ENCODE results near the gene ARHGAP26.

The ARHGAP26 gene

DNA sequence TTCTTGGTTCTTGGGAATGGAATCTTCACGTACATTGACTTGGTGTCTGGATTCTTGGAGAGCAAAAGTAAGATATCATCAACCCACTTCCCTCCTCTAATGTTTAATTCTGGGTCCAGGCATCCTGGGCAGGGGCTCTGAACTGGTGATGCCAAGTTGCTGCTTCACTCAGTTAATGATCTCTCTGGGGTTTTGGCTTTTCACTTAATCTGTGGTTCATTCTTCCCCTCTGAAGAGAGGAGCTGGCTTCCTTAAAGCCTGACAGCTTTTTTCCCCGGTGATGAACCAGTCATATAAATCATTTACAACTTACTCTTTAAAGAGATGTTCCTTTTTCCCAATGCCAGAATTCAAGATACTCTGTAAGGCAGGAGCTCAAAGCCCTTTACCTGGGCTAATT, 65.9 kb downstream of the ARHGAP26 start:
- Histone ChIP-seq H3K79me2 (ENCODE audit: insufficient read depth, low read length) (no peaks in the 10 kb centered on the region), H3K4me2 (ENCODE audit: low read length) (no peak overlapping the region), H4K20me1 (ENCODE audit: insufficient read depth, low read length) (no peaks in the 10 kb centered on the region), H3K4me3 (ENCODE audit: low read depth, low read length, poor library complexity, severe bottlenecking) (no peak overlapping the region), H2AFZ (ENCODE audit: low read length) (no peak overlapping the region), H3K9ac (ENCODE audit: low read length) (no peak overlapping the region), H3K9me2 (ENCODE audit: low read depth, low read length) (no peaks in the 10 kb centered on the region), H3K27ac (ENCODE audit: low read depth, low read length, poor library complexity, severe bottlenecking) (no peak overlapping the region), H3K9me3 (ENCODE audit: low read length) (no peaks in the 10 kb centered on the region), H3K36me3 (ENCODE audit: insufficient read depth, low read length) (no peaks in the 10 kb centered on the region), H3K27me3 (ENCODE audit: insufficient read depth, low read length) (0 out of 2 replicates have a peak, but pooled peaks cover 4% of the 10 kb centered on the region), H3K4me1 (ENCODE audit: insufficient read depth, low read length, severe bottlenecking) (no peaks in the 10 kb centered on the region), H3F3A (ENCODE audit: insufficient read depth, low read length) (no peaks in the 10 kb centered on the region)
- TF ChIP-seq, protein P1, sequence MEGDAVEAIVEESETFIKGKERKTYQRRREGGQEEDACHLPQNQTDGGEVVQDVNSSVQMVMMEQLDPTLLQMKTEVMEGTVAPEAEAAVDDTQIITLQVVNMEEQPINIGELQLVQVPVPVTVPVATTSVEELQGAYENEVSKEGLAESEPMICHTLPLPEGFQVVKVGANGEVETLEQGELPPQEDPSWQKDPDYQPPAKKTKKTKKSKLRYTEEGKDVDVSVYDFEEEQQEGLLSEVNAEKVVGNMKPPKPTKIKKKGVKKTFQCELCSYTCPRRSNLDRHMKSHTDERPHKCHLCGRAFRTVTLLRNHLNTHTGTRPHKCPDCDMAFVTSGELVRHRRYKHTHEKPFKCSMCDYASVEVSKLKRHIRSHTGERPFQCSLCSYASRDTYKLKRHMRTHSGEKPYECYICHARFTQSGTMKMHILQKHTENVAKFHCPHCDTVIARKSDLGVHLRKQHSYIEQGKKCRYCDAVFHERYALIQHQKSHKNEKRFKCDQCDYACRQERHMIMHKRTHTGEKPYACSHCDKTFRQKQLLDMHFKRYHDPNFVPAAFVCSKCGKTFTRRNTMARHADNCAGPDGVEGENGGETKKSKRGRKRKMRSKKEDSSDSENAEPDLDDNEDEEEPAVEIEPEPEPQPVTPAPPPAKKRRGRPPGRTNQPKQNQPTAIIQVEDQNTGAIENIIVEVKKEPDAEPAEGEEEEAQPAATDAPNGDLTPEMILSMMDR (IDR thresholded peaks at IDR 0.05; ENCODE audit: low read length): no peak
- TF ChIP-seq EZH2 (IDR thresholded peaks at IDR 0.05; ENCODE audit: borderline replicate concordance, low read length): no peak

DNA sequence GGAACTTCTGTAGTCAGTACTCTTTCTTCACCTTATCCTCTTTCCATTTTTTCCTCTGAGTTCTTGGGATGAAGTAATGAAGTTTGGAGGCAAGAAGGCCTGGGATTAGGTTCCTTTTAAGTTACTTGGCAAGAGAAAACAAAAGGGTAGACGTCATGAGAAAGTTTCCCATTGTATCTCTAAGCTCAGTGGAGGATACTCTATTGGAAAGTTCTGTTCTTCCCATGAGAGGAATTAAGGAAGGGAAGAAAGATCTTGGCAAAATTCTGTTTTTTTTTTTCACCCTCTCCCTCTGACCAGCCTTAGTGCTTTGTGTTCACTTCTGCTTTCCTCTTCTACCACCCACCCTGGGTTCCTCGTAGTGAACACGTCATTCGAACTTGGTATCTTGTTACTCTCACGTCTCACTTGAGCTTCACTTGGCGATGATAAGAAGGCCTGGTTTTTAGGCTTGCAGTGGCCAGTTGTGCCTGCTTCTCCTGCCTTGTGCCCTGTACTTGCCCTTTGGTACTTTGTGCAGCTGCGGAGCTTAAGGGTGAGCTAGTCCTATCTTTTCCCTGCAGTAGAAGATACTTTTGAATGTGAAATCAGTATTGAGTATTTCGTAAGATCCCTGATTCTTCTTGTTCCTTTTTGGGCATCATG, 67.0 kb downstream of the ARHGAP26 start:
- Histone ChIP-seq H3K4me3 (ENCODE audit: low read depth, low read length, poor library complexity, severe bottlenecking) (no peak overlapping the region), H3K36me3 (ENCODE audit: insufficient read depth, low read length) (no peaks in the 10 kb centered on the region), H3F3A (ENCODE audit: insufficient read depth, low read length) (no peaks in the 10 kb centered on the region), H3K9me3 (ENCODE audit: low read length) (no peaks in the 10 kb centered on the region), H3K9ac (ENCODE audit: low read length) (no peak overlapping the region), H3K4me2 (ENCODE audit: low read length) (no peak overlapping the region), H3K79me2 (ENCODE audit: insufficient read depth, low read length) (no peaks in the 10 kb centered on the region), H4K20me1 (ENCODE audit: insufficient read depth, low read length) (no peaks in the 10 kb centered on the region), H3K9me2 (ENCODE audit: low read depth, low read length) (no peaks in the 10 kb centered on the region), H3K4me1 (ENCODE audit: insufficient read depth, low read length, severe bottlenecking) (no peaks in the 10 kb centered on the region), H3K27ac (ENCODE audit: low read depth, low read length, poor library complexity, severe bottlenecking) (no peak overlapping the region), H2AFZ (ENCODE audit: low read length) (no peak overlapping the region), H3K27me3 (ENCODE audit: insufficient read depth, low read length) (no peaks in the 10 kb centered on the region)
- no peak for TF ChIP-seq EZH2 (IDR thresholded peaks at IDR 0.05; ENCODE audit: borderline replicate concordance, low read length)
- TF ChIP-seq, protein P1 (IDR thresholded peaks at IDR 0.05; ENCODE audit: low read length): no peak

DNA sequence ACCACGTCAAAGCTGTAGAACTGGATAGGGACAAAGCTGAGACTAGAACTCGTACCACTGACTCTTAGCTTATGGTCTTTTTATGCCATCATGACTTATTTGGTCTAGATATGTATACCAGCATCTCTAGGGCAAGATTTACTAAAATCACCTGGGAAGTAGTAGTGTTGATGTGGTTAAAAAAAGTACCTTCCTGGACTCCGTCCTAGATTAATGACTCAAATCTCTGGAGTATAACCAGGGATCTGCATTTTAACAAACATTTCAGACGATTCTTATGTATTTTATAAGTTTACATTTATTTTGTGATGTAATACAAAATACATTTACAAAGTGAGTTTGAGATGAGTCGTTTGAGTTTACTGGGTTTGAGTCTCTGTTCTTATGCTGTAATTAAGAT, 68.7 kb downstream of the ARHGAP26 start:
- no peak overlapping the region for H3K27ac ChIP-seq (ENCODE audit: low read depth, low read length, poor library complexity, severe bottlenecking)
- no peaks in the 10 kb centered on the region for H3K9me3 ChIP-seq (ENCODE audit: low read length)
- H3K4me2 ChIP-seq (ENCODE audit: low read length): no peak overlapping the region
- no peak for TF ChIP-seq EZH2 (IDR thresholded peaks at IDR 0.05; ENCODE audit: borderline replicate concordance, low read length)
- TF ChIP-seq, protein P1 (IDR thresholded peaks at IDR 0.05; ENCODE audit: low read length): no peak
- H3K4me1 ChIP-seq (ENCODE audit: insufficient read depth, low read length, severe bottlenecking): no peaks in the 10 kb centered on the region
- no peaks in the 10 kb centered on the region for H3F3A ChIP-seq (ENCODE audit: insufficient read depth, low read length)
- H3K9me2 ChIP-seq (ENCODE audit: low read depth, low read length): no peaks in the 10 kb centered on the region
- H3K4me3 ChIP-seq (ENCODE audit: low read depth, low read length, poor library complexity, severe bottlenecking): no peak overlapping the region
- H3K36me3 ChIP-seq (ENCODE audit: insufficient read depth, low read length): no peaks in the 10 kb centered on the region
- H3K27me3 ChIP-seq (ENCODE audit: insufficient read depth, low read length): no peaks in the 10 kb centered on the region
- H4K20me1 ChIP-seq (ENCODE audit: insufficient read depth, low read length): no peaks in the 10 kb centered on the region
- H3K79me2 ChIP-seq (ENCODE audit: insufficient read depth, low read length): no peaks in the 10 kb centered on the region
- H2AFZ ChIP-seq (ENCODE audit: low read length): no peak overlapping the region
- H3K9ac ChIP-seq (ENCODE audit: low read length): no peak overlapping the region
